IPS-15b (cell line): ENCODE data around the gene DPF1.
"Not testable (repeated sequence)": the region's sequence is repeated elsewhere in the genome, so short reads cannot be mapped to it uniquely, and the experiment has no call there.

Experiments
- H3K27me3 ChIP-seq: one replicate; pipeline ENCODE4 v1.6.1; 2013; ENCODE audit warnings: low read length; ENCODE audit not compliant: control insufficient read depth, insufficient read depth
- H3K36me3 ChIP-seq: one replicate; pipeline ENCODE4 v1.6.1; 2013; ENCODE audit warnings: low read length; ENCODE audit not compliant: control insufficient read depth, insufficient read depth
- H3K4me1 ChIP-seq: one replicate; pipeline ENCODE4 v1.6.1; 2013; ENCODE audit warnings: mild to moderate bottlenecking, low read length; ENCODE audit not compliant: control insufficient read depth, insufficient read depth
- H3K4me3 ChIP-seq: one replicate; pipeline ENCODE4 v1.5.1; 2013; ENCODE audit warnings: low read depth, low read length
- H3K9ac ChIP-seq: one replicate; pipeline ENCODE4 v1.6.1; 2013; ENCODE audit warnings: low read depth, mild to moderate bottlenecking, low read length
- H3K9me3 ChIP-seq: one replicate; pipeline ENCODE4 v1.6.1; 2013; ENCODE audit warnings: mild to moderate bottlenecking, low read length; ENCODE audit not compliant: control insufficient read depth, insufficient read depth

The DPF1 gene

GRCh38 chr19:38262585-38263268 lies 38.7 kb upstream of the DPF1 start:
- Histone ChIP-seq H3K9ac (no peak overlapping the region), H3K27me3 (no peaks in the 10 kb centered on the region), H3K9me3 (no peaks in the 10 kb centered on the region), H3K4me3 (no peak overlapping the region), H3K4me1 (peaks cover 21% of the 10 kb centered on the region), H3K36me3 (no peaks in the 10 kb centered on the region)

- not testable (repeated sequence) for H3K9me3 ChIP-seq, H3K4me3 ChIP-seq, H3K27me3 ChIP-seq, H3K36me3 ChIP-seq, H3K9ac ChIP-seq
- H3K4me1 ChIP-seq = peaks cover 14% of the 10 kb centered on the region
Measured at GRCh38 chr19:38261942-38262341, 37.9 kb upstream of the DPF1 start.

- Histone ChIP-seq H3K36me3 (peaks cover 6% of the 10 kb centered on the region), H3K9me3 (no peaks in the 10 kb centered on the region), H3K9ac (peak overlapping the region; percentile 4), H3K27me3 (peaks cover 7% of the 10 kb centered on the region), H3K4me1 (peaks cover 15% of the 10 kb centered on the region), H3K4me3 (peak overlapping the region; percentile 53)
Measured at GRCh38 chr19:38255383-38256014, 31.5 kb upstream of the DPF1 start.

- H3K9ac ChIP-seq = no peak overlapping the region
Measured at GRCh38 chr19:38253788-38254187, 29.8 kb upstream of the DPF1 start.

GRCh38 chr19:38252941-38253691 lies 29.1 kb upstream of the DPF1 start:
- Histone ChIP-seq H3K9me3 (no peaks in the 10 kb centered on the region), H3K4me1 (peaks cover 17% of the 10 kb centered on the region), H3K4me3 (peak overlapping the region; percentile 26), H3K27me3 (peaks cover 7% of the 10 kb centered on the region), H3K9ac (no peak overlapping the region), H3K36me3 (peaks cover 6% of the 10 kb centered on the region)

More at GRCh38 chr19:38253788-38254187, 29.8 kb upstream of the DPF1 start:
- no peaks in the 10 kb centered on the region for H3K9me3 ChIP-seq
- H3K27me3 ChIP-seq = peaks cover 7% of the 10 kb centered on the region
- no peak overlapping the region for H3K4me3 ChIP-seq
- H3K4me1 ChIP-seq = peaks cover 17% of the 10 kb centered on the region
- H3K36me3 ChIP-seq = peaks cover 6% of the 10 kb centered on the region

- Histone ChIP-seq H3K4me3 (peak overlapping the region; percentile 13), H3K27me3 (peaks cover 7% of the 10 kb centered on the region), H3K4me1 (peaks cover 17% of the 10 kb centered on the region)
Measured at GRCh38 chr19:38252385-38252784, 28.4 kb upstream of the DPF1 start.

GRCh38 chr19:38251564-38252051 lies 27.6 kb upstream of the DPF1 start:
- Histone ChIP-seq H3K4me1 (peaks cover 17% of the 10 kb centered on the region), H3K36me3 (peaks cover 6% of the 10 kb centered on the region), H3K9ac (no peak overlapping the region), H3K9me3 (no peaks in the 10 kb centered on the region), H3K27me3 (peaks cover 7% of the 10 kb centered on the region), H3K4me3 (peak overlapping the region; percentile 31)

More at GRCh38 chr19:38252385-38252784, 28.4 kb upstream of the DPF1 start:
- Histone ChIP-seq H3K9me3 (no peaks in the 10 kb centered on the region), H3K9ac (no peak overlapping the region), H3K36me3 (peaks cover 6% of the 10 kb centered on the region)

- Histone ChIP-seq H3K9me3 (no peaks in the 10 kb centered on the region), H3K36me3 (peaks cover 6% of the 10 kb centered on the region), H3K9ac (no peak overlapping the region), H3K4me1 (peaks cover 17% of the 10 kb centered on the region), H3K27me3 (peaks cover 7% of the 10 kb centered on the region), H3K4me3 (peak overlapping the region; percentile 31)
Measured at GRCh38 chr19:38250821-38251563, 27.0 kb upstream of the DPF1 start.

GRCh38 chr19:38250428-38250820 lies 26.4 kb upstream of the DPF1 start:
- H3K4me3 ChIP-seq = peak overlapping the region; percentile 31
- H3K9ac ChIP-seq = no peak overlapping the region
- H3K4me1 ChIP-seq = peaks cover 17% of the 10 kb centered on the region
- no peaks in the 10 kb centered on the region for H3K9me3 ChIP-seq
- peaks cover 6% of the 10 kb centered on the region for H3K36me3 ChIP-seq
- peaks cover 2% of the 10 kb centered on the region for H3K27me3 ChIP-seq

- Histone ChIP-seq H3K4me3 (no peak overlapping the region), H3K36me3 (no peaks in the 10 kb centered on the region), H3K9ac (no peak overlapping the region), H3K9me3 (no peaks in the 10 kb centered on the region), H3K4me1 (peaks cover 19% of the 10 kb centered on the region), H3K27me3 (no peaks in the 10 kb centered on the region)
Measured at GRCh38 chr19:38248421-38248820, 24.4 kb upstream of the DPF1 start.

GRCh38 chr19:38247734-38248268 lies 23.8 kb upstream of the DPF1 start:
- Histone ChIP-seq H3K4me3 (no peak overlapping the region), H3K4me1 (peaks cover 16% of the 10 kb centered on the region), H3K9ac (no peak overlapping the region)

More at GRCh38 chr19:38247734-38248268, 23.8 kb upstream of the DPF1 start:
- no peaks in the 10 kb centered on the region for H3K27me3 ChIP-seq
- no peaks in the 10 kb centered on the region for H3K36me3 ChIP-seq
- H3K9me3 ChIP-seq = no peaks in the 10 kb centered on the region
